GM13977 (cell line): ENCODE measurements around the gene CHRDL1.

ENCODE experiments used
- DNase-seq: peaks from one replicate; pipeline ENCODE4 v3.0.0; 2012; ENCODE audit warnings: low spot score
- CTCF ChIP-seq: IDR thresholded peaks from 2 replicates; pipeline ENCODE4 v1.5.1; 2012; ENCODE audit warnings: mild to moderate bottlenecking, control low read depth; ENCODE audit not compliant: insufficient read depth; ENCODE audit errors: extremely low read depth, missing control alignments
- in situ Hi-C: fragments of 300-500 bp; cut with MboI; formaldehyde crosslinking; loops from one replicate; pipeline ENCODE4 v1.12.0; 2022; ENCODE audit warnings: low sequenced_read_pairs, low pct_unique_long_range_greater_than_20kb, mixed read lengths, inconsistent platforms; ENCODE audit not compliant: unreplicated experiment

CHRDL1 gene

GRCh38 chrX:110733166-110733565, 62.5 kb downstream of the CHRDL1 start:
- in situ Hi-C loops, result no loop called here
- no peak for TF ChIP-seq CTCF
- no peak for DNase-seq

- TF ChIP-seq CTCF, result no peak
- no peak for DNase-seq
- in situ Hi-C loops, result no loop called here
Observed at GRCh38 chrX:110732266-110732665, 63.4 kb downstream of the CHRDL1 start.

GRCh38 chrX:110723844-110724243, 71.8 kb downstream of the CHRDL1 start:
- TF ChIP-seq CTCF, result no peak
- in situ Hi-C loops, result no loop called here

GRCh38 chrX:110722135-110722534, 73.5 kb downstream of the CHRDL1 start:
- no peak for DNase-seq
- no peak for TF ChIP-seq CTCF
- in situ Hi-C loops, result no loop called here

More at GRCh38 chrX:110723844-110724243, 71.8 kb downstream of the CHRDL1 start:
- no peak for DNase-seq

GRCh38 chrX:110713666-110714065, 82.0 kb downstream of the CHRDL1 start:
- DNase-seq, result no peak
- in situ Hi-C loops, result no loop called here
- no peak for TF ChIP-seq CTCF

- no peak for DNase-seq
- TF ChIP-seq CTCF, result no peak
- in situ Hi-C loops, result no loop called here
Observed at GRCh38 chrX:110706446-110706845, 89.2 kb downstream of the CHRDL1 start.

GRCh38 chrX:110703641-110704040, 92.0 kb downstream of the CHRDL1 start:
- TF ChIP-seq CTCF, result no peak
- DNase-seq, result no peak
- in situ Hi-C loops, result no loop called here
